ENCODE results near the gene EFNA1. TPM values are rescaled to one million over a fixed set of nuclear protein-coding genes. Genes with fewer than 3 reads are reported as not detected.

Gene EFNA1
- total and polyA plus RNA-seq, 2 of the 13 experiments (the other 11 are each of a cell fraction or from before 2014, with no cell fraction given) = 81.8 to 874 TPM

- intact Hi-C loops (cut with micrococcal nuclease; ENCODE audit: unreplicated experiment) = loop anchor here (1.0 to 10.0 kb wide), 3 partner anchors 23 to 180 kb away; no protein-coding TSS in a partner anchor
- peak overlapping the region; percentile 70 for H3K9ac ChIP-seq (ENCODE audit: insufficient read depth, low read depth, low read length)
- H3K4me1 ChIP-seq (ENCODE audit: insufficient read depth, low read length) = peaks cover 83% of the 10 kb centered on the region
- WGBS (ENCODE audit: low lambda C conversion rate) = 0% methylated on average over 15 of the region's 67 CpGs
- ATAC-seq = peak; percentile 82
- peak overlapping the region; percentile 98 for H3K4me2 ChIP-seq (ENCODE audit: low read depth, low read length)
- BruUV-seq (replicated peaks) = no TSS peak
- no peak overlapping the region for H2AFZ ChIP-seq (ENCODE audit: low read length)
- ChIA-PET CTCF (ENCODE audit: low intra/inter-chr PET ratio, low total read pairs) (interaction anchor here (0.8 to 2.9 kb wide), 7 partner anchors 14 to 83 kb away, joined by 3 to 39 read pairs (median 4); partner anchors contain the start of genes ADAM15 and EFNA4), POLR2A (interaction anchor here (0.8 to 2.7 kb wide), 15 partner anchors 9 to 124 kb away, joined by 3 to 19 read pairs (median 4); partner anchors contain the start of genes EFNA4, KRTCAP2 and LENEP)
- peak overlapping the region; percentile 74 for H3K27ac ChIP-seq (ENCODE audit: extremely low read length, insufficient read depth, low read length)
- peaks cover 22 to 44% of the 10 kb centered on the region in 2 experiments for H3K27me3 ChIP-seq (ENCODE audit: control insufficient read depth in 1 of 2, insufficient read depth in 2 of 2, low read length in 2 of 2)
- H3K9me3 ChIP-seq (ENCODE audit: low read length) = no peaks in the 10 kb centered on the region
- H3K4me3 ChIP-seq (replicated peaks in 1 of 3; ENCODE audit: insufficient read depth in 1 of 3, low read depth in 2 of 3, low read length in 3 of 3) = peak overlapping the region; percentile 72 to 89 (median 75)
- peak; percentile 82 for DNase-seq (ENCODE audit: low spot score)
- peak; percentile 81 for FAIRE-seq
- in situ Hi-C loops (cut with HindIII; ENCODE audit: extremely low pct_ligation_motif_present, low pct_unique_long_range_greater_than_20kb) = no loop called here
- no peaks in the 10 kb centered on the region for H3K79me2 ChIP-seq (ENCODE audit: insufficient read depth, low read length)
- H4K20me1 ChIP-seq (ENCODE audit: insufficient read depth, low read length) = peaks cover 4% of the 10 kb centered on the region; the same call in 1 of the 2 replicates
- no peaks in the 10 kb centered on the region for H3K36me3 ChIP-seq (replicated peaks in 1 of 2; ENCODE audit: control insufficient read depth in 1 of 2, insufficient read depth in 2 of 2, low read length in 2 of 2)
- TF ChIP-seq SALL1 (CRISPR knock-in tag; IDR thresholded peaks at IDR 0.05) (peak; percentile 77), AGO1 (IDR thresholded peaks at IDR 0.05; ENCODE audit: low read depth, low read length, poor library complexity, severe bottlenecking) (no peak), ZNF17 (CRISPR knock-in tag; IDR thresholded peaks at IDR 0.05) (no peak), ZNF281 (CRISPR knock-in tag; IDR thresholded peaks at IDR 0.05; ENCODE audit: borderline replicate concordance) (no peak; the same call in 1 of the 2 replicates), KIAA2018 (CRISPR knock-in tag; IDR thresholded peaks at IDR 0.05; ENCODE audit: borderline replicate concordance) (no peak), HOMEZ (CRISPR knock-in tag; IDR thresholded peaks at IDR 0.05; ENCODE audit: low read depth) (no peak; the same call in 1 of the 2 replicates), MIER3 (CRISPR knock-in tag; IDR thresholded peaks at IDR 0.05; ENCODE audit: borderline replicate concordance) (peak; percentile 67; the same call in 1 of the 2 replicates), ATM (IDR thresholded peaks at IDR 0.05; ENCODE audit: borderline replicate concordance) (no peak), JUN (CRISPR knock-in tag; IDR thresholded peaks at IDR 0.05) (0 out of 2 replicates have a peak, but pooled peaks have one; percentile 39)
Observed at GRCh38 chr1:155084722-155085503, 42.8 kb upstream of the EFNA1 start.

All from HepG2 (cell line).